SK-N-SH (cell line): Measurements from ENCODE around the gene BAZ1A. TPM values are rescaled to one million over a fixed set of nuclear protein-coding genes. Genes with fewer than 3 reads are reported as not detected.

Experiments used
- CTCF ChIA-PET: fragments of 300-600, 350-600 bp; formaldehyde crosslinking; extraction: SDS; loops from one replicate; lab custom pipeline; 2021; lab: Yijun Ruan, JAX
- POLR2A ChIA-PET: fragments of 350-600 bp; sonication (Branson Sonifier 250); formaldehyde crosslinking; extraction: SDS; loops from one replicate; lab custom pipeline; 2020; ENCODE audit warnings: antibody characterized with exemption, inconsistent platforms; lab: Yijun Ruan, JAX
- DNase-seq: peaks from one replicate; pipeline ENCODE4 v3.0.0; 2012
- H2AFZ ChIP-seq: fragments of 200-600 bp; sonication (generic); 2 replicates; pipeline ENCODE4 v1.8.1; 2016; ENCODE audit warnings: antibody characterized with exemption, mild to moderate bottlenecking, low read depth
- H3F3A ChIP-seq: fragments of 200-600 bp; sonication (generic); replicated peaks from 2 replicates; pipeline ENCODE3; 2016; ENCODE audit warnings: antibody characterized with exemption, mild to moderate bottlenecking; ENCODE audit not compliant: insufficient read depth
- H3K27ac ChIP-seq, 2 experiments: fragments of 200-500 bp in 1 of 2; fragments of 200-600 bp in 1 of 2; sonication (Bioruptor generic) in 1 of 2; sonication (generic), shearing (Covaris generic) in 1 of 2; 2 replicates each; pipeline versions ENCODE4 v1.5.1 to v1.6.1; 2014 to 2016; ENCODE audit warnings: low read depth in 2 of 2, inconsistent platforms in 1 of 2, low read length in 1 of 2, mild to moderate bottlenecking in 1 of 2, mixed read lengths in 1 of 2
- H3K27me3 ChIP-seq: fragments of 200-600 bp; sonication (generic), shearing (Covaris generic); 2 replicates; pipeline ENCODE4 v1.6.1; 2016; ENCODE audit warnings: mixed run types; ENCODE audit not compliant: insufficient read depth
- H3K36me3 ChIP-seq, 2 experiments: fragments of 200-500 bp in 1 of 2; fragments of 200-600 bp in 1 of 2; sonication (Bioruptor generic) in 1 of 2; sonication (generic) in 1 of 2; replicated peaks in 1 of 2; 2 replicates each; pipeline versions ENCODE3 to v1.5.1; 2014 to 2016; ENCODE audit warnings: low read length in 1 of 2, mild to moderate bottlenecking in 1 of 2; ENCODE audit not compliant: insufficient read depth in 2 of 2, control insufficient read depth in 1 of 2
- H3K4me1 ChIP-seq, 2 experiments: fragments of 200-500 bp in 1 of 2; fragments of 200-600 bp in 1 of 2; sonication (Bioruptor generic) in 1 of 2; sonication (generic), shearing (Covaris generic) in 1 of 2; 2 replicates each; pipeline versions ENCODE4 v1.5.1 to v1.6.1; 2014 to 2016; ENCODE audit warnings: low read depth in 1 of 2, low read length in 1 of 2, mixed run types in 1 of 2; ENCODE audit not compliant: insufficient read depth in 2 of 2, control insufficient read depth in 1 of 2
- H3K4me2 ChIP-seq: fragments of 200-600 bp; sonication (generic), shearing (Covaris generic); 2 replicates; pipeline ENCODE4 v1.6.1; 2017; ENCODE audit warnings: mixed run types
- H3K4me3 ChIP-seq, 2 experiments: fragments of 200-500 bp in 1 of 2; fragments of 200-600 bp in 1 of 2; sonication (Bioruptor generic) in 1 of 2; sonication (generic), shearing (Covaris generic) in 1 of 2; 2 replicates each; pipeline versions ENCODE4 v1.5.1 to v1.8.1; 2014 to 2016; ENCODE audit warnings: low read depth in 2 of 2, inconsistent platforms in 1 of 2, low read length in 1 of 2, mild to moderate bottlenecking in 1 of 2, mixed read lengths in 1 of 2, moderate library complexity in 1 of 2
- H3K79me2 ChIP-seq: fragments of 200-600 bp; sonication (generic); 2 replicates; pipeline ENCODE4 v1.8.1; 2017; ENCODE audit warnings: mild to moderate bottlenecking; ENCODE audit not compliant: insufficient read depth
- H3K9ac ChIP-seq: fragments of 200-600 bp; sonication (generic); 2 replicates; pipeline ENCODE4 v1.6.1; 2017; ENCODE audit warnings: mixed run types
- H3K9me2 ChIP-seq: fragments of 200-600 bp; sonication (generic); 2 replicates; pipeline ENCODE4 v1.6.1; 2017; ENCODE audit warnings: mixed run types
- H3K9me3 ChIP-seq: fragments of 200-600 bp; sonication (generic); 2 replicates; pipeline ENCODE4 v1.6.1; 2017; ENCODE audit warnings: mixed run types, mild to moderate bottlenecking, moderate library complexity
- H4K20me1 ChIP-seq: fragments of 200-600 bp; sonication (generic); 2 replicates; pipeline ENCODE4 v1.6.1; 2017; ENCODE audit warnings: mild to moderate bottlenecking, mixed run types; ENCODE audit not compliant: insufficient read depth
- CTCF ChIP-seq: fragments of 200-600 bp; sonication (generic); IDR thresholded peaks from 2 replicates; pipeline ENCODE4 v1.6.1; 2017; ENCODE audit warnings: antibody characterized with exemption, mild to moderate bottlenecking, moderate library complexity
- EP300 ChIP-seq, 2 experiments: IDR thresholded peaks; 2 replicates each; pipeline versions ENCODE4 v1.4.0 to v1.6.1; 2012; ENCODE audit warnings: borderline replicate concordance in 1 of 2, low read depth in 1 of 2, low read length in 1 of 2
- EZH2phosphoT487 ChIP-seq: fragments of 200-600 bp; sonication (generic); IDR thresholded peaks from 2 replicates; pipeline ENCODE4 v1.6.1; 2017; ENCODE audit warnings: low read depth, mixed run types, mild to moderate bottlenecking, antibody characterized with exemption, moderate library complexity, borderline replicate concordance
- FOSL2 ChIP-seq: IDR thresholded peaks from 2 replicates; pipeline ENCODE4 v1.4.0; 2012; ENCODE audit warnings: low read depth, mild to moderate bottlenecking, moderate library complexity, borderline replicate concordance
- FOXM1 ChIP-seq: IDR thresholded peaks from 2 replicates; pipeline ENCODE4 v1.4.0; 2012; ENCODE audit warnings: low read depth, mild to moderate bottlenecking
- GABPA ChIP-seq: IDR thresholded peaks from 2 replicates; pipeline ENCODE4 v1.4.0; 2012; ENCODE audit warnings: low read depth, mild to moderate bottlenecking
- GATA2 ChIP-seq: sonication (generic); formaldehyde crosslinking; IDR thresholded peaks from 2 replicates; pipeline ENCODE4 v1.5.0; 2020; ENCODE audit warnings: mild to moderate bottlenecking, missing genetic modification reagents
- IRF3 ChIP-seq: fragments of 150-350 bp; IDR thresholded peaks from 2 replicates; pipeline ENCODE4 v1.6.1; 2016; ENCODE audit warnings: mild to moderate bottlenecking, low read depth, low read length
- JUND ChIP-seq: IDR thresholded peaks from 2 replicates; pipeline ENCODE4 v1.4.0; 2012
- MEF2A ChIP-seq: IDR thresholded peaks from 2 replicates; pipeline ENCODE4 v1.4.0; 2012; ENCODE audit warnings: low read depth, borderline replicate concordance
- PBX3 ChIP-seq: IDR thresholded peaks from 2 replicates; pipeline ENCODE4; 2012
- RAD21 ChIP-seq: IDR thresholded peaks from 2 replicates; pipeline ENCODE4 v1.6.1; 2012; ENCODE audit warnings: mild to moderate bottlenecking, low read length
- RCOR1 ChIP-seq: fragments of 150-350 bp; IDR thresholded peaks from 2 replicates; pipeline ENCODE4 v1.6.1; 2017; ENCODE audit warnings: antibody characterized with exemption, low read length
- SIN3A ChIP-seq: IDR thresholded peaks from 2 replicates; pipeline ENCODE4 v1.6.1; 2012; ENCODE audit warnings: low read depth, mild to moderate bottlenecking, low read length, moderate library complexity, borderline replicate concordance
- SMC3 ChIP-seq: IDR thresholded peaks from 2 replicates; pipeline ENCODE4 v1.6.1; 2012; ENCODE audit warnings: low read depth, low read length, improper control_type of control experiment
- TCF12 ChIP-seq: IDR thresholded peaks from 2 replicates; pipeline ENCODE4 v1.4.0; 2012
- USF1 ChIP-seq: IDR thresholded peaks from 2 replicates; pipeline ENCODE4 v1.4.0; 2012; ENCODE audit warnings: low read depth, borderline replicate concordance
- YY1 ChIP-seq: IDR thresholded peaks from 2 replicates; pipeline ENCODE4 v1.4.0; 2012; ENCODE audit warnings: low read depth, mild to moderate bottlenecking
- ZBTB33 ChIP-seq: IDR thresholded peaks from 2 replicates; pipeline ENCODE4 v1.4.0; 2012; ENCODE audit warnings: low read depth, borderline replicate concordance
- WGBS: methylation state at CpG from one replicate; pipeline ENCODE4 v1.1.6; 2017; ENCODE audit warnings: low lambda C conversion rate; 5-methylcytosine and 5-hydroxymethylcytosine counted together
- polyA plus RNA-seq, 3 experiments: library from polyadenylated mRNA; depleted of rRNA; stranded (reverse); fragments of >200 nt; gene quantifications; 2 replicates each; pipeline ENCODE4 v1.2.3, GENCODE V29; 2012

BAZ1A gene
- polyA plus RNA-seq, 1 of the 3 experiments (the other 2 are of a cell fraction), result 17.4 TPM

- POLR2A ChIA-PET, result no interaction called here
Observed at GRCh38 chr14:34775342-34775741, 99.8 kb downstream of the BAZ1A start.

GRCh38 chr14:34770901-34771300 is 104.3 kb downstream of the BAZ1A start:
- Histone ChIP-seq H3K9me3 (no peaks in the 10 kb centered on the region), H3K27ac (no peak overlapping the region), H4K20me1 (no peaks in the 10 kb centered on the region), H3K4me1 (peaks cover 0 to 8% of the 10 kb centered on the region in 2 experiments; a peak in 2 of 4 replicates), H3K36me3 (peaks cover 37 to 71% of the 10 kb centered on the region in 2 experiments), H3K4me2 (no peak overlapping the region), H3K9me2 (no peaks in the 10 kb centered on the region), H3K79me2 (no peaks in the 10 kb centered on the region), H3K27me3 (no peaks in the 10 kb centered on the region), H2AFZ (no peak overlapping the region), H3F3A (peaks cover 14% of the 10 kb centered on the region), H3K4me3 (no peak overlapping the region), H3K9ac (no peak overlapping the region)
- CTCF ChIA-PET, result no interaction called here
- POLR2A ChIA-PET, result no interaction called here
- WGBS, result 100% methylated on average over 1 of the region's 1 CpG
- no peak for DNase-seq
- TF ChIP-seq FOSL2, result no peak
- no peak for TF ChIP-seq FOXM1
- TF ChIP-seq GATA2 (CRISPR knock-in tag), result no peak
- TF ChIP-seq USF1, result no peak
- TF ChIP-seq TCF12, result no peak
- TF ChIP-seq RCOR1, result no peak
- TF ChIP-seq IRF3, result no peak
- TF ChIP-seq PBX3, result no peak
- no peak for TF ChIP-seq RAD21

More at GRCh38 chr14:34775342-34775741, 99.8 kb downstream of the BAZ1A start:
- no peak for DNase-seq
- Histone ChIP-seq H3K79me2 (no peaks in the 10 kb centered on the region), H4K20me1 (no peaks in the 10 kb centered on the region), H3K27me3 (no peaks in the 10 kb centered on the region), H3K4me3 (no peak overlapping the region), H3K4me1 (no peaks in the 10 kb centered on the region; a peak in 1 of 4 replicates), H3K9me2 (no peaks in the 10 kb centered on the region), H3F3A (peaks cover 2% of the 10 kb centered on the region), H3K36me3 (peaks cover 51 to 81% of the 10 kb centered on the region in 2 experiments), H2AFZ (no peak overlapping the region), H3K9me3 (no peaks in the 10 kb centered on the region), H3K4me2 (no peak overlapping the region), H3K27ac (no peak overlapping the region), H3K9ac (no peak overlapping the region)
- WGBS, result 87% methylated on average over 2 of the region's 2 CpGs
- CTCF ChIA-PET, result no interaction called here
- TF ChIP-seq RCOR1, result no peak
- TF ChIP-seq JUND, result no peak
- no peak for TF ChIP-seq YY1
- no peak for TF ChIP-seq EP300 (IDR thresholded peaks at IDR 0.05; ENCODE audit: borderline replicate concordance in 1 of 2, low read depth in 1 of 2, low read length in 1 of 2)
- TF ChIP-seq SIN3A, result no peak
- TF ChIP-seq SMC3, result no peak
- no peak for TF ChIP-seq CTCF
- TF ChIP-seq FOXM1, result no peak
- no peak for TF ChIP-seq RAD21
- no peak for TF ChIP-seq FOSL2
- no peak for TF ChIP-seq EZH2phosphoT487
- TF ChIP-seq ZBTB33, result no peak
- no peak for TF ChIP-seq MEF2A
- TF ChIP-seq GABPA, result no peak
